SK-N-SH (cell line): ENCODE results near the gene CDHR2. TPM values are rescaled to one million over a fixed set of nuclear protein-coding genes. Genes with fewer than 3 reads are reported as not detected.

ENCODE experiments used
- CTCF ChIA-PET: fragments of 300-600, 350-600 bp; formaldehyde crosslinking; extraction: SDS; loops from one replicate; lab custom pipeline; 2021; lab: Yijun Ruan, JAX
- POLR2A ChIA-PET: fragments of 350-600 bp; sonication (Branson Sonifier 250); formaldehyde crosslinking; extraction: SDS; loops from one replicate; lab custom pipeline; 2020; ENCODE audit warnings: antibody characterized with exemption, inconsistent platforms; lab: Yijun Ruan, JAX
- DNase-seq: peaks from one replicate; pipeline ENCODE4 v3.0.0; 2012
- H2AFZ ChIP-seq: fragments of 200-600 bp; sonication (generic); 2 replicates; pipeline ENCODE4 v1.8.1; 2016; ENCODE audit warnings: antibody characterized with exemption, mild to moderate bottlenecking, low read depth
- H3F3A ChIP-seq: fragments of 200-600 bp; sonication (generic); replicated peaks from 2 replicates; pipeline ENCODE3; 2016; ENCODE audit warnings: antibody characterized with exemption, mild to moderate bottlenecking; ENCODE audit not compliant: insufficient read depth
- H3K27ac ChIP-seq, 2 experiments: fragments of 200-500 bp in 1 of 2; fragments of 200-600 bp in 1 of 2; sonication (Bioruptor generic) in 1 of 2; sonication (generic), shearing (Covaris generic) in 1 of 2; 2 replicates each; pipeline versions ENCODE4 v1.5.1 to v1.6.1; 2014 to 2016; ENCODE audit warnings: low read depth in 2 of 2, inconsistent platforms in 1 of 2, low read length in 1 of 2, mild to moderate bottlenecking in 1 of 2, mixed read lengths in 1 of 2
- H3K27me3 ChIP-seq: fragments of 200-600 bp; sonication (generic), shearing (Covaris generic); 2 replicates; pipeline ENCODE4 v1.6.1; 2016; ENCODE audit warnings: mixed run types; ENCODE audit not compliant: insufficient read depth
- H3K36me3 ChIP-seq, 2 experiments: fragments of 200-500 bp in 1 of 2; fragments of 200-600 bp in 1 of 2; sonication (Bioruptor generic) in 1 of 2; sonication (generic) in 1 of 2; replicated peaks in 1 of 2; 2 replicates each; pipeline versions ENCODE3 to v1.5.1; 2014 to 2016; ENCODE audit warnings: low read length in 1 of 2, mild to moderate bottlenecking in 1 of 2; ENCODE audit not compliant: insufficient read depth in 2 of 2, control insufficient read depth in 1 of 2
- H3K4me1 ChIP-seq, 2 experiments: fragments of 200-500 bp in 1 of 2; fragments of 200-600 bp in 1 of 2; sonication (Bioruptor generic) in 1 of 2; sonication (generic), shearing (Covaris generic) in 1 of 2; 2 replicates each; pipeline versions ENCODE4 v1.5.1 to v1.6.1; 2014 to 2016; ENCODE audit warnings: low read depth in 1 of 2, low read length in 1 of 2, mixed run types in 1 of 2; ENCODE audit not compliant: insufficient read depth in 2 of 2, control insufficient read depth in 1 of 2
- H3K4me2 ChIP-seq: fragments of 200-600 bp; sonication (generic), shearing (Covaris generic); 2 replicates; pipeline ENCODE4 v1.6.1; 2017; ENCODE audit warnings: mixed run types
- H3K4me3 ChIP-seq, 2 experiments: fragments of 200-500 bp in 1 of 2; fragments of 200-600 bp in 1 of 2; sonication (Bioruptor generic) in 1 of 2; sonication (generic), shearing (Covaris generic) in 1 of 2; 2 replicates each; pipeline versions ENCODE4 v1.5.1 to v1.8.1; 2014 to 2016; ENCODE audit warnings: low read depth in 2 of 2, inconsistent platforms in 1 of 2, low read length in 1 of 2, mild to moderate bottlenecking in 1 of 2, mixed read lengths in 1 of 2, moderate library complexity in 1 of 2
- H3K79me2 ChIP-seq: fragments of 200-600 bp; sonication (generic); 2 replicates; pipeline ENCODE4 v1.8.1; 2017; ENCODE audit warnings: mild to moderate bottlenecking; ENCODE audit not compliant: insufficient read depth
- H3K9ac ChIP-seq: fragments of 200-600 bp; sonication (generic); 2 replicates; pipeline ENCODE4 v1.6.1; 2017; ENCODE audit warnings: mixed run types
- H3K9me2 ChIP-seq: fragments of 200-600 bp; sonication (generic); 2 replicates; pipeline ENCODE4 v1.6.1; 2017; ENCODE audit warnings: mixed run types
- H3K9me3 ChIP-seq: fragments of 200-600 bp; sonication (generic); 2 replicates; pipeline ENCODE4 v1.6.1; 2017; ENCODE audit warnings: mixed run types, mild to moderate bottlenecking, moderate library complexity
- H4K20me1 ChIP-seq: fragments of 200-600 bp; sonication (generic); 2 replicates; pipeline ENCODE4 v1.6.1; 2017; ENCODE audit warnings: mild to moderate bottlenecking, mixed run types; ENCODE audit not compliant: insufficient read depth
- ELF1 ChIP-seq: IDR thresholded peaks from 2 replicates; pipeline ENCODE4 v1.4.0; 2012
- FOSL2 ChIP-seq: IDR thresholded peaks from 2 replicates; pipeline ENCODE4 v1.4.0; 2012; ENCODE audit warnings: low read depth, mild to moderate bottlenecking, moderate library complexity, borderline replicate concordance
- NRF1 ChIP-seq: IDR thresholded peaks from 2 replicates; pipeline ENCODE4 v1.6.1; 2012; ENCODE audit warnings: low read depth, mild to moderate bottlenecking, low read length
- TAF1 ChIP-seq: IDR thresholded peaks from 2 replicates; pipeline ENCODE4 v1.6.1; 2012; ENCODE audit warnings: low read depth, mild to moderate bottlenecking, low read length, moderate library complexity, borderline replicate concordance
- TEAD4 ChIP-seq: IDR thresholded peaks from 2 replicates; pipeline ENCODE4 v1.4.0; 2012; ENCODE audit warnings: mild to moderate bottlenecking, borderline replicate concordance; ENCODE audit not compliant: insufficient read depth
- YY1 ChIP-seq: IDR thresholded peaks from 2 replicates; pipeline ENCODE4 v1.4.0; 2012; ENCODE audit warnings: low read depth, mild to moderate bottlenecking
- WGBS: methylation state at CpG from one replicate; pipeline ENCODE4 v1.1.6; 2017; ENCODE audit warnings: low lambda C conversion rate; 5-methylcytosine and 5-hydroxymethylcytosine counted together
- polyA plus RNA-seq, 3 experiments: library from polyadenylated mRNA; depleted of rRNA; stranded (reverse); fragments of >200 nt; gene quantifications; 2 replicates each; pipeline ENCODE4 v1.2.3, GENCODE V29; 2012
- TF ChIP-seq, protein P1 (sequence below): IDR thresholded peaks from 2 replicates; pipeline ENCODE4 v1.4.0; 2012; ENCODE audit warnings: low read depth, borderline replicate concordance
- TF ChIP-seq, protein P2 (sequence below): fragments of 200-600 bp; sonication (generic); IDR thresholded peaks from 2 replicates; pipeline ENCODE4 v1.6.1; 2017; ENCODE audit warnings: antibody characterized with exemption, mild to moderate bottlenecking, moderate library complexity
- TF ChIP-seq, protein P3 (sequence below): IDR thresholded peaks from 2 replicates; pipeline ENCODE4 v1.4.0; 2012; ENCODE audit warnings: low read depth, borderline replicate concordance
- TF ChIP-seq, protein P4 (sequence below): fragments of 150-350 bp; IDR thresholded peaks from 2 replicates; pipeline ENCODE4 v1.6.1; 2017; ENCODE audit warnings: antibody characterized with exemption, low read length, low read depth, borderline replicate concordance
- TF ChIP-seq, protein P5 (sequence below): IDR thresholded peaks from 2 replicates; pipeline ENCODE4; 2012

The CDHR2 gene
- polyA plus RNA-seq, 1 of the 3 experiments (the other 2 are of a cell fraction), result not detected

DNA sequence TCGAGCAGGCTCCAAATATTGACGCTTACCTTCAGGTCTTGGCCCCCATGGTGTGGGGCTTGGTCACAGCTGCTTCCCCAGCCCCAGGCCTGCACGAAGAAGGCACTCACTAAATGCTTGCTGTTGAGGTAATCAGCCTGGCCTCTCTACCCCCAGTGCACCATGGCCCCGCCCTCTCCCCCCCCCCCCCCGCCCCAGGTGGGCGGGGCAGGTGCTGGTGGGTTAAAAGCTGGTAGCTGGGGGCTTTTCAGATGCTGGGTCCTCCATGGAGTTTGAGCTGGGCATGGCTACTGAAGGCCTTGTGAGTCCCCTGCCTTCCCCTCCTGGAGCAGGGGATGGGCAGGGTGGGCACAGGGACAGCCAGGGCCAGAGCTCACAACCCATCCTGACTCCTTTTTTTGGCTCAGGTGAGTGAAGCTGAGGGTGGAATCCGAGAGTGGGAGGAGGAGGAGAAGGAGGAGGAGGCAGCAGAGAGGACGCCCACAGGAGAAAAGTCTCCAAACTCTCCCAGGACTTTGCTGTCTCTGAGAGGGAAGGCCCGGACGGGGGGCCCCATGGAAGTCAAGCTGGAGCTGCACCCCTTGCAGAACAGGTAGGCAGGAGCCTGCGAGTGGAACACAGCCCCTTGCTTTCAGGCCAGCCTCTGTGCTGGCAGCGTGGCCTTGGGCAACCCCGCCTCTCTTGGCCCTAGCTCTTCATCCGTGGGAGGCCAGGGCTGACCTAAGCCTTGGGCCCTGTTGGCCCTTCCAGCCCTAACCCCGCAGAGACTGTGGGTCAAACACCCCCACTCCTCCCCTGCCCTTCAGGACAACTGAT lies 93.7 kb downstream of the CDHR2 start:
- Histone ChIP-seq H3K4me1 (peaks cover 4 to 8% of the 10 kb centered on the region in 2 experiments; a peak in 2 of 4 replicates), H3K79me2 (peaks cover 6% of the 10 kb centered on the region), H3K36me3 (no peaks in the 10 kb centered on the region), H3K27me3 (no peaks in the 10 kb centered on the region), H4K20me1 (no peaks in the 10 kb centered on the region), H3F3A (no peaks in the 10 kb centered on the region), H3K4me2 (no peak overlapping the region), H3K9me3 (no peaks in the 10 kb centered on the region), H3K4me3 (no peak overlapping the region), H3K9me2 (no peaks in the 10 kb centered on the region), H2AFZ (no peak overlapping the region), H3K9ac (no peak overlapping the region), H3K27ac (no peak overlapping the region)
- POLR2A ChIA-PET, result interaction anchor here (1.2 kb wide), 1 partner anchor 106 kb away, joined by 3 read pairs; the partner anchor contains the start of gene RNF44
- no peak for DNase-seq
- TF ChIP-seq, protein P1, sequence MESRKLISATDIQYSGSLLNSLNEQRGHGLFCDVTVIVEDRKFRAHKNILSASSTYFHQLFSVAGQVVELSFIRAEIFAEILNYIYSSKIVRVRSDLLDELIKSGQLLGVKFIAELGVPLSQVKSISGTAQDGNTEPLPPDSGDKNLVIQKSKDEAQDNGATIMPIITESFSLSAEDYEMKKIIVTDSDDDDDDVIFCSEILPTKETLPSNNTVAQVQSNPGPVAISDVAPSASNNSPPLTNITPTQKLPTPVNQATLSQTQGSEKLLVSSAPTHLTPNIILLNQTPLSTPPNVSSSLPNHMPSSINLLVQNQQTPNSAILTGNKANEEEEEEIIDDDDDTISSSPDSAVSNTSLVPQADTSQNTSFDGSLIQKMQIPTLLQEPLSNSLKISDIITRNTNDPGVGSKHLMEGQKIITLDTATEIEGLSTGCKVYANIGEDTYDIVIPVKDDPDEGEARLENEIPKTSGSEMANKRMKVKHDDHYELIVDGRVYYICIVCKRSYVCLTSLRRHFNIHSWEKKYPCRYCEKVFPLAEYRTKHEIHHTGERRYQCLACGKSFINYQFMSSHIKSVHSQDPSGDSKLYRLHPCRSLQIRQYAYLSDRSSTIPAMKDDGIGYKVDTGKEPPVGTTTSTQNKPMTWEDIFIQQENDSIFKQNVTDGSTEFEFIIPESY, result no peak
- TF ChIP-seq FOSL2 (no peak), ELF1 (no peak), YY1 (no peak), NRF1 (no peak), TEAD4 (no peak), TAF1 (no peak)
- TF ChIP-seq, protein P2, sequence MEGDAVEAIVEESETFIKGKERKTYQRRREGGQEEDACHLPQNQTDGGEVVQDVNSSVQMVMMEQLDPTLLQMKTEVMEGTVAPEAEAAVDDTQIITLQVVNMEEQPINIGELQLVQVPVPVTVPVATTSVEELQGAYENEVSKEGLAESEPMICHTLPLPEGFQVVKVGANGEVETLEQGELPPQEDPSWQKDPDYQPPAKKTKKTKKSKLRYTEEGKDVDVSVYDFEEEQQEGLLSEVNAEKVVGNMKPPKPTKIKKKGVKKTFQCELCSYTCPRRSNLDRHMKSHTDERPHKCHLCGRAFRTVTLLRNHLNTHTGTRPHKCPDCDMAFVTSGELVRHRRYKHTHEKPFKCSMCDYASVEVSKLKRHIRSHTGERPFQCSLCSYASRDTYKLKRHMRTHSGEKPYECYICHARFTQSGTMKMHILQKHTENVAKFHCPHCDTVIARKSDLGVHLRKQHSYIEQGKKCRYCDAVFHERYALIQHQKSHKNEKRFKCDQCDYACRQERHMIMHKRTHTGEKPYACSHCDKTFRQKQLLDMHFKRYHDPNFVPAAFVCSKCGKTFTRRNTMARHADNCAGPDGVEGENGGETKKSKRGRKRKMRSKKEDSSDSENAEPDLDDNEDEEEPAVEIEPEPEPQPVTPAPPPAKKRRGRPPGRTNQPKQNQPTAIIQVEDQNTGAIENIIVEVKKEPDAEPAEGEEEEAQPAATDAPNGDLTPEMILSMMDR, result no peak
- TF ChIP-seq, protein P3, sequence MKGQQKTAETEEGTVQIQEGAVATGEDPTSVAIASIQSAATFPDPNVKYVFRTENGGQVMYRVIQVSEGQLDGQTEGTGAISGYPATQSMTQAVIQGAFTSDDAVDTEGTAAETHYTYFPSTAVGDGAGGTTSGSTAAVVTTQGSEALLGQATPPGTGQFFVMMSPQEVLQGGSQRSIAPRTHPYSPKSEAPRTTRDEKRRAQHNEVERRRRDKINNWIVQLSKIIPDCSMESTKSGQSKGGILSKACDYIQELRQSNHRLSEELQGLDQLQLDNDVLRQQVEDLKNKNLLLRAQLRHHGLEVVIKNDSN, result no peak
- TF ChIP-seq, protein P4, sequence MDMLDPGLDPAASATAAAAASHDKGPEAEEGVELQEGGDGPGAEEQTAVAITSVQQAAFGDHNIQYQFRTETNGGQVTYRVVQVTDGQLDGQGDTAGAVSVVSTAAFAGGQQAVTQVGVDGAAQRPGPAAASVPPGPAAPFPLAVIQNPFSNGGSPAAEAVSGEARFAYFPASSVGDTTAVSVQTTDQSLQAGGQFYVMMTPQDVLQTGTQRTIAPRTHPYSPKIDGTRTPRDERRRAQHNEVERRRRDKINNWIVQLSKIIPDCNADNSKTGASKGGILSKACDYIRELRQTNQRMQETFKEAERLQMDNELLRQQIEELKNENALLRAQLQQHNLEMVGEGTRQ, result no peak
- TF ChIP-seq, protein P5, sequence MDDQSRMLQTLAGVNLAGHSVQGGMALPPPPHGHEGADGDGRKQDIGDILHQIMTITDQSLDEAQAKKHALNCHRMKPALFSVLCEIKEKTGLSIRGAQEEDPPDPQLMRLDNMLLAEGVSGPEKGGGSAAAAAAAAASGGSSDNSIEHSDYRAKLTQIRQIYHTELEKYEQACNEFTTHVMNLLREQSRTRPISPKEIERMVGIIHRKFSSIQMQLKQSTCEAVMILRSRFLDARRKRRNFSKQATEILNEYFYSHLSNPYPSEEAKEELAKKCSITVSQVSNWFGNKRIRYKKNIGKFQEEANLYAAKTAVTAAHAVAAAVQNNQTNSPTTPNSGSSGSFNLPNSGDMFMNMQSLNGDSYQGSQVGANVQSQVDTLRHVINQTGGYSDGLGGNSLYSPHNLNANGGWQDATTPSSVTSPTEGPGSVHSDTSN, result no peak
- CTCF ChIA-PET, result interaction anchor here (1.4 kb wide), 1 partner anchor 18 kb away, joined by 3 read pairs; no protein-coding TSS in a partner anchor
- 70% methylated on average over 6 of the region's 15 CpGs for WGBS
